ENCODE data around the gene KCNMA1. TPM values are rescaled to one million over a fixed set of nuclear protein-coding genes. Genes with fewer than 3 reads are reported as not detected.

The KCNMA1 gene
- total RNA-seq, 2 donors from 2014 or later: 5.9 to 9.3 TPM

GRCh38 chr10:77049896-77050295 lies 587.7 kb downstream of the KCNMA1 start:
- WGBS, 2 donors: 85 to 90% methylated on average over 3 of the region's 3 CpGs
- H3K36me3 ChIP-seq (replicated peaks in 1 of 2; ENCODE audit: insufficient read depth in 1 of 2, low read depth in 2 of 2): no peaks in the 10 kb centered on the region
- intact Hi-C loops (cut with DNase I): no loop called here
- TF ChIP-seq CTCF (IDR thresholded peaks at IDR 0.05): no peak
- TF ChIP-seq POLR2A (IDR thresholded peaks at IDR 0.05): no peak
- no peak overlapping the region for H3K27ac ChIP-seq
- H3K9me3 ChIP-seq: no peaks in the 10 kb centered on the region
- ATAC-seq (no peak), DNase-seq (no peak)
- H3K4me3 ChIP-seq: no peak overlapping the region
- H3K27me3 ChIP-seq: no peaks in the 10 kb centered on the region
- H3K4me1 ChIP-seq: no peaks in the 10 kb centered on the region

- Histone ChIP-seq H3K4me1 (no peaks in the 10 kb centered on the region), H3K36me3 (replicated peaks in 1 of 2; ENCODE audit: insufficient read depth in 1 of 2, low read depth in 2 of 2) (no peaks in the 10 kb centered on the region), H3K4me3 (no peak overlapping the region), H3K9me3 (no peaks in the 10 kb centered on the region), H3K27ac (no peak overlapping the region), H3K27me3 (no peaks in the 10 kb centered on the region)
- no peak for ATAC-seq
- TF ChIP-seq POLR2A (IDR thresholded peaks at IDR 0.05): no peak
- no peak for TF ChIP-seq CTCF (IDR thresholded peaks at IDR 0.05)
- intact Hi-C loops (cut with DNase I): no loop called here
- 89 to 97% methylated on average over 3 of the region's 3 CpGs for WGBS, 2 donors
- no peak for DNase-seq
Measured at GRCh38 chr10:77049146-77049545, 588.5 kb downstream of the KCNMA1 start.

- Histone ChIP-seq H3K27me3 (no peaks in the 10 kb centered on the region), H3K4me1 (no peaks in the 10 kb centered on the region), H3K36me3 (replicated peaks in 1 of 2; ENCODE audit: insufficient read depth in 1 of 2, low read depth in 2 of 2) (no peaks in the 10 kb centered on the region), H3K9me3 (no peaks in the 10 kb centered on the region), H3K27ac (no peak overlapping the region), H3K4me3 (no peak overlapping the region)
- no peak for TF ChIP-seq CTCF (IDR thresholded peaks at IDR 0.05)
- TF ChIP-seq POLR2A (IDR thresholded peaks at IDR 0.05): no peak
- 76 to 78% methylated on average over 2 of the region's 2 CpGs for WGBS, 2 donors
- DNase-seq (no peak), ATAC-seq (no peak)
- intact Hi-C loops (cut with DNase I): no loop called here
Measured at GRCh38 chr10:77045085-77045484, 592.5 kb downstream of the KCNMA1 start.

- DNase-seq (no peak), ATAC-seq (no peak)
- WGBS, 2 donors: 89 to 93% methylated on average over 2 of the region's 2 CpGs
- H3K27me3 ChIP-seq: no peaks in the 10 kb centered on the region
- TF ChIP-seq CTCF (IDR thresholded peaks at IDR 0.05) (no peak), POLR2A (IDR thresholded peaks at IDR 0.05) (no peak)
- H3K4me1 ChIP-seq: no peaks in the 10 kb centered on the region
- intact Hi-C loops (cut with DNase I): no loop called here
- H3K9me3 ChIP-seq: no peaks in the 10 kb centered on the region
- no peak overlapping the region for H3K4me3 ChIP-seq
- no peak overlapping the region for H3K27ac ChIP-seq
- no peaks in the 10 kb centered on the region for H3K36me3 ChIP-seq (replicated peaks in 1 of 2; ENCODE audit: insufficient read depth in 1 of 2, low read depth in 2 of 2)
Measured at GRCh38 chr10:77043420-77043763, 594.2 kb downstream of the KCNMA1 start.

- DNase-seq: no peak
- intact Hi-C loops (cut with DNase I): no loop called here
Measured at GRCh38 chr10:77042706-77043419, 594.7 kb downstream of the KCNMA1 start.

More at GRCh38 chr10:77042706-77043419, 594.7 kb downstream of the KCNMA1 start:
- Histone ChIP-seq H3K9me3 (no peaks in the 10 kb centered on the region), H3K4me1 (no peaks in the 10 kb centered on the region), H3K27me3 (no peaks in the 10 kb centered on the region), H3K27ac (no peak overlapping the region), H3K36me3 (replicated peaks in 1 of 2; ENCODE audit: insufficient read depth in 1 of 2, low read depth in 2 of 2) (no peaks in the 10 kb centered on the region), H3K4me3 (no peak overlapping the region)
- 90 to 93% methylated on average over 4 of the region's 4 CpGs for WGBS, 2 donors
- no peak for ATAC-seq
- TF ChIP-seq CTCF (IDR thresholded peaks at IDR 0.05): no peak
- TF ChIP-seq POLR2A (IDR thresholded peaks at IDR 0.05): no peak
